Thoracic aorta (tissue), 2 donors: ENCODE data around the gene RTN1. TPM values are rescaled to one million over a fixed set of nuclear protein-coding genes. Genes with fewer than 3 reads are reported as not detected.
A peak's percentile ranks its signal among the peaks of the same experiment; 100 is the strongest.

Experiments used
- ATAC-seq: fragments of 150-250 bp; one replicate; pipeline ENCODE4 v1.8.0; 2017; ENCODE audit warnings: low read depth; ENCODE audit not compliant: insufficient number of reproducible peaks, low FRiP score
- DNase-seq: peaks from one replicate; pipeline ENCODE4 v3.0.0-alpha.2; 2020; ENCODE audit warnings: low spot score
- H3K27ac ChIP-seq, 2 donors: fragments of 200-600 bp; sonication (generic); 1 replicate in 1 of 2; 2 replicates in 1 of 2; pipeline ENCODE4 v1.5.1; 2016; ENCODE audit warnings: mild to moderate bottlenecking in 2 of 2, moderate library complexity in 2 of 2
- H3K27me3 ChIP-seq: fragments of 200-600 bp; sonication (generic); replicated peaks from 2 replicates; pipeline ENCODE4 v1.6.0; 2016; ENCODE audit warnings: mild to moderate bottlenecking; ENCODE audit not compliant: insufficient read depth
- H3K36me3 ChIP-seq: fragments of 200-600 bp; sonication (generic); one replicate; pipeline ENCODE4 v1.5.1; 2016
- H3K4me1 ChIP-seq, 2 donors: fragments of 200-600 bp; sonication (generic); 1 replicate in 1 of 2; 2 replicates in 1 of 2; pipeline versions ENCODE4 v1.5.1 to v1.6.0; 2016; ENCODE audit warnings: low read depth in 2 of 2, mild to moderate bottlenecking in 1 of 2; ENCODE audit not compliant: control insufficient read depth in 1 of 2
- H3K4me3 ChIP-seq: fragments of 200-600 bp; sonication (generic); 2 replicates; pipeline ENCODE4 v1.5.1; 2016; ENCODE audit warnings: mild to moderate bottlenecking
- H3K9me3 ChIP-seq: fragments of 200-600 bp; sonication (generic); 2 replicates; pipeline ENCODE4 v1.5.1; 2016
- CTCF ChIP-seq: fragments of 200-600 bp; sonication (generic); IDR thresholded peaks from one replicate; pipeline ENCODE4 v1.5.1; 2019; ENCODE audit warnings: antibody characterized with exemption
- total RNA-seq, 2 donors: library from RNA; depleted of rRNA; stranded (reverse); fragments of >200 nt; gene quantifications; one replicate each; pipeline versions ENCODE4 v1.1.0 to v1.2.3, GENCODE V29; 2016

The RTN1 gene
- total RNA-seq, 2 donors from 2014 or later = 66.5 to 129 TPM

GRCh38 chr14:59698793-59699192 lies 171.8 kb downstream of the RTN1 start:
- no peak overlapping the region for H3K4me3 ChIP-seq
- H3K36me3 ChIP-seq = no peaks in the 10 kb centered on the region
- H3K27me3 ChIP-seq = no peaks in the 10 kb centered on the region
- no peaks in the 10 kb centered on the region for H3K9me3 ChIP-seq
- H3K4me1 ChIP-seq = peaks cover 14 to 24% of the 10 kb centered on the region in 2 donors
- ATAC-seq (no peak), DNase-seq (no peak)
- TF ChIP-seq CTCF = no peak
- peak overlapping the region in 1 of 2 donors; percentile 3 for H3K27ac ChIP-seq

GRCh38 chr14:59695198-59695597 lies 175.4 kb downstream of the RTN1 start:
- Histone ChIP-seq H3K36me3 (no peaks in the 10 kb centered on the region), H3K27me3 (no peaks in the 10 kb centered on the region), H3K4me3 (no peak overlapping the region), H3K4me1 (peaks cover 12 to 19% of the 10 kb centered on the region in 2 donors), H3K9me3 (no peaks in the 10 kb centered on the region), H3K27ac (peak overlapping the region; percentile 28 to 59)
- ATAC-seq = peak; percentile 59
- peak; percentile 8 for DNase-seq
- TF ChIP-seq CTCF = no peak

GRCh38 chr14:59691266-59691665 lies 179.3 kb downstream of the RTN1 start:
- no peaks in the 10 kb centered on the region for H3K9me3 ChIP-seq
- H3K27me3 ChIP-seq = no peaks in the 10 kb centered on the region
- no peak for TF ChIP-seq CTCF
- H3K36me3 ChIP-seq = no peaks in the 10 kb centered on the region
- DNase-seq (no peak), ATAC-seq (no peak)
- H3K4me3 ChIP-seq = no peak overlapping the region
- peaks cover 0 to 7% of the 10 kb centered on the region in 2 donors for H3K4me1 ChIP-seq
- H3K27ac ChIP-seq = no peak overlapping the region

- ATAC-seq = no peak
- TF ChIP-seq CTCF = no peak
- no peaks in the 10 kb centered on the region for H3K27me3 ChIP-seq
- peaks cover 0 to 7% of the 10 kb centered on the region in 2 donors for H3K4me1 ChIP-seq
- H3K27ac ChIP-seq = no peak overlapping the region
- no peak overlapping the region for H3K4me3 ChIP-seq
- no peak for DNase-seq
- H3K9me3 ChIP-seq = no peaks in the 10 kb centered on the region
- no peaks in the 10 kb centered on the region for H3K36me3 ChIP-seq
Measured at GRCh38 chr14:59690426-59690825, 180.2 kb downstream of the RTN1 start.

DNA sequence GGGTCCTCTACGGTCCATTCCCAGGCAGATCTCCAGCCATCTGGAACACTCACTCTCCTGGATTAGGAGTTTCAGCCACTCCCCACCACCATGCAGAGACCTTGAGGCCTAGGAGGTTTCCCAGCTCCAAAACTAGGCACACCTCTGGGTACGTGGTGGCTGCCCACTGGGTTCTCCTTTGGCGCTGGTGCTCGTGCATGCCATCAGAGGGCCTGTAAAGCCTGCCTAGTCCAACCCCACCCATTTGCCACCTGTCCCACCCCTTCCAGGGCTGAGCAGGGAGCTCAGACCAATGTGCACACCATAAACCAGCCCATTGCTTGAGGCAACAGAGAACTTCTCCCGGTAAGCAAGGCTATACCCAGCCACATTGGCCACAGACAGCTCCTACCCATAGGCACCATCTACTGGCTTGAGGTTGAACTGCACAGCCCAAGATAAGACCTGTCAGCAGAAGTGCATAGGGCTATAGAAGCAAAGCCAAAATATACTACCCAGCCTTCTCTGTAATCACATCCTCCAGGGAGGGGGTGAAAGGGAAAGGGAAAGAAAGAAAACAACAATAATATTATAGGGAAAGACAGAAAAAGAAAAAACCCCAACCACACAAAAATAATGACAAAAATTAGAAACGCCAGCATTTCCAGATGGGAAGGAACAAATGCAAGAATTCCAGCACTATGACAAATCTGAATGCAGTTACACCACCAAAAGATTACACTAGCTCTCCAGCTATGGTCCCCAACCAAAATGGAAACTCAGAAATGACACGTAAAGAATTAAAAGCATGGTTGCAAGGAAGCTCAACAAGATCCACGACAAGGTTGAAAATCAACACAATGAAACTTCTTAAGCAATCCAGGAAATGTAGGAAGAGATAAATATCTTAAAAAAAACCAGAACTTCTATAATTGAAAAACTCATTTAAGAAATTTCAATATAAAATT lies 182.1 kb downstream of the RTN1 start:
- Histone ChIP-seq H3K27me3 (no peaks in the 10 kb centered on the region), H3K36me3 (no peaks in the 10 kb centered on the region), H3K4me3 (no peak overlapping the region), H3K27ac (no peak overlapping the region), H3K4me1 (peaks cover 0 to 7% of the 10 kb centered on the region in 2 donors), H3K9me3 (no peaks in the 10 kb centered on the region)
- TF ChIP-seq CTCF = peak; percentile 86
- ATAC-seq = peak; percentile 88
- peak; percentile 21 for DNase-seq
